Measurements from ENCODE around the gene CACNA2D3.

Gene CACNA2D3

GRCh38 chr3:54223063-54223462 is 100.7 kb downstream of the CACNA2D3 start:
- FAIRE-seq, result no peak

GRCh38 chr3:54225841-54226528 is 103.6 kb downstream of the CACNA2D3 start:
- no peak for FAIRE-seq

GRCh38 chr3:54228806-54229205 is 106.5 kb downstream of the CACNA2D3 start:
- no peak for FAIRE-seq

- no peak for FAIRE-seq
Observed at GRCh38 chr3:54232618-54233017, 110.3 kb downstream of the CACNA2D3 start.

- FAIRE-seq, result no peak
Observed at GRCh38 chr3:54235998-54236397, 113.6 kb downstream of the CACNA2D3 start.

GRCh38 chr3:54237109-54237508 is 114.8 kb downstream of the CACNA2D3 start:
- no peak for FAIRE-seq

- FAIRE-seq, result no peak
Observed at GRCh38 chr3:54237788-54238502, 115.6 kb downstream of the CACNA2D3 start.

- no peak for FAIRE-seq
Observed at GRCh38 chr3:54240309-54240708, 118.0 kb downstream of the CACNA2D3 start.

GRCh38 chr3:54243056-54243931 is 120.9 kb downstream of the CACNA2D3 start:
- FAIRE-seq, result no peak

- no peak for FAIRE-seq
Observed at GRCh38 chr3:54243960-54244682, 121.8 kb downstream of the CACNA2D3 start.

- FAIRE-seq, result no peak
Observed at GRCh38 chr3:54251705-54252104, 129.4 kb downstream of the CACNA2D3 start.

- no peak for FAIRE-seq
Observed at GRCh38 chr3:54257125-54257720, 134.9 kb downstream of the CACNA2D3 start.

GRCh38 chr3:54259636-54260035 is 137.3 kb downstream of the CACNA2D3 start:
- no peak for FAIRE-seq

GRCh38 chr3:54261141-54261540 is 138.8 kb downstream of the CACNA2D3 start:
- no peak for FAIRE-seq

- no peak for FAIRE-seq
Observed at GRCh38 chr3:54262541-54262940, 140.2 kb downstream of the CACNA2D3 start.

- FAIRE-seq, result no peak
Observed at GRCh38 chr3:54262946-54263345, 140.6 kb downstream of the CACNA2D3 start.

- FAIRE-seq, result no peak
Observed at GRCh38 chr3:54264050-54264449, 141.7 kb downstream of the CACNA2D3 start.

- no peak for FAIRE-seq
Observed at GRCh38 chr3:54270816-54271526, 148.6 kb downstream of the CACNA2D3 start.

- FAIRE-seq, result no peak
Observed at GRCh38 chr3:54273791-54274190, 151.4 kb downstream of the CACNA2D3 start.

- FAIRE-seq, result no peak
Observed at GRCh38 chr3:54274607-54275006, 152.3 kb downstream of the CACNA2D3 start.

GRCh38 chr3:54279005-54279583 is 156.7 kb downstream of the CACNA2D3 start:
- FAIRE-seq, result no peak
